Loucy (cell line): Measurements from ENCODE around the gene GLIPR1.

Source experiments
- H2AFZ ChIP-seq: fragments of 200-600 bp; sonication (generic); 2 replicates; pipeline ENCODE4 v1.6.0; 2016; ENCODE audit warnings: antibody characterized with exemption, mild to moderate bottlenecking, low read length, moderate library complexity
- H3F3A ChIP-seq: fragments of 200-600 bp; 2 replicates; pipeline ENCODE4 v1.6.0; 2016; ENCODE audit warnings: antibody characterized with exemption, low read depth, mild to moderate bottlenecking
- H3K27me3 ChIP-seq: fragments of 200-600 bp; sonication (generic); 2 replicates; pipeline ENCODE4 v1.6.1; 2014; ENCODE audit warnings: low read length, mild to moderate bottlenecking; ENCODE audit not compliant: insufficient read depth, poor library complexity, severe bottlenecking
- H3K36me3 ChIP-seq: fragments of 200-600 bp; sonication (generic); 2 replicates; pipeline ENCODE4 v1.6.1; 2016; ENCODE audit warnings: low read length; ENCODE audit not compliant: insufficient read depth
- H3K4me1 ChIP-seq: fragments of 200-600 bp; sonication (generic); 2 replicates; pipeline ENCODE4 v1.5.1; 2014; ENCODE audit warnings: low read length, mild to moderate bottlenecking; ENCODE audit not compliant: insufficient read depth, poor library complexity, severe bottlenecking
- H3K4me2 ChIP-seq: fragments of 200-600 bp; sonication (generic); 2 replicates; pipeline ENCODE4 v1.6.0; 2014; ENCODE audit warnings: antibody characterized with exemption, low read length, low read depth, mild to moderate bottlenecking; ENCODE audit not compliant: poor library complexity, severe bottlenecking
- H3K4me3 ChIP-seq: fragments of 200-600 bp; sonication (generic); 2 replicates; pipeline ENCODE4 v1.5.1; 2014; ENCODE audit warnings: low read length, mild to moderate bottlenecking, mixed read lengths; ENCODE audit not compliant: poor library complexity, severe bottlenecking
- H3K79me2 ChIP-seq: fragments of 200-600 bp; sonication (generic); 2 replicates; pipeline ENCODE4 v1.6.1; 2014; ENCODE audit warnings: low read length; ENCODE audit not compliant: insufficient read depth
- H3K9ac ChIP-seq: fragments of 200-600 bp; sonication (generic); 2 replicates; pipeline ENCODE4 v1.6.0; 2014; ENCODE audit warnings: mild to moderate bottlenecking, low read depth, low read length, moderate library complexity; ENCODE audit not compliant: poor library complexity, severe bottlenecking
- H3K9me2 ChIP-seq: fragments of 200-600 bp; sonication (generic); replicated peaks from 2 replicates; pipeline ENCODE4 v1.6.1; 2016; ENCODE audit warnings: low read depth, low read length, mixed read lengths
- H3K9me3 ChIP-seq: fragments of 200-600 bp; sonication (generic); 2 replicates; pipeline ENCODE4 v1.6.1; 2014; ENCODE audit warnings: mild to moderate bottlenecking, antibody characterized with exemption, low read length, low read depth; ENCODE audit not compliant: insufficient read depth
- H4K20me1 ChIP-seq: fragments of 200-600 bp; sonication (generic); 2 replicates; pipeline ENCODE4 v1.6.0; 2014; ENCODE audit warnings: antibody characterized with exemption, low read length, mild to moderate bottlenecking; ENCODE audit not compliant: insufficient read depth, poor library complexity, severe bottlenecking
- CTCF ChIP-seq: fragments of 200-600 bp; sonication (generic); conservative IDR thresholded peaks from 2 replicates; pipeline ENCODE4 v1.5.1; 2014; ENCODE audit warnings: mild to moderate bottlenecking, antibody characterized with exemption, low read length
- EZH2phosphoT487 ChIP-seq: fragments of 200-600 bp; IDR thresholded peaks from 2 replicates; pipeline ENCODE4 v1.6.1; 2018; ENCODE audit warnings: antibody characterized with exemption, mild to moderate bottlenecking, moderate library complexity, borderline replicate concordance

The GLIPR1 gene

GRCh38 chr12:75480469-75480949 lies at the start of gene GLIPR1:
Gene GLIPR1, plus strand, starts transcription at chr12:75480755. Its CDS starts 126 bp downstream, at chr12:75480881.
- Histone ChIP-seq H3K9me3 (no peaks in the 10 kb centered on the region), H3K79me2 (no peaks in the 10 kb centered on the region), H2AFZ (peak within 1 kb of the TSS; percentile 66), H3K4me2 (peak within 1 kb of the TSS; percentile 74), H3K4me3 (peak within 1 kb of the TSS; percentile 65), H3K4me1 (peaks cover 27% of the 10 kb centered on the region), H3K9me2 (no peaks in the 10 kb centered on the region), H3K36me3 (no peaks in the 10 kb centered on the region), H3K27me3 (no peaks in the 10 kb centered on the region), H3K9ac (peak within 1 kb of the TSS; percentile 20), H4K20me1 (no peaks in the 10 kb centered on the region), H3F3A (no peaks in the 10 kb centered on the region)
- no peak for TF ChIP-seq EZH2phosphoT487
- no peak for TF ChIP-seq CTCF

GRCh38 chr12:75432924-75433323 lies 47.6 kb upstream of the GLIPR1 start:
- Histone ChIP-seq H3K4me3 (no peak overlapping the region), H3K9ac (no peak overlapping the region), H3K27me3 (no peaks in the 10 kb centered on the region), H3K4me2 (no peak overlapping the region), H3K4me1 (no peaks in the 10 kb centered on the region), H3K36me3 (no peaks in the 10 kb centered on the region), H4K20me1 (no peaks in the 10 kb centered on the region), H3K9me2 (no peaks in the 10 kb centered on the region), H3F3A (no peaks in the 10 kb centered on the region), H2AFZ (no peak overlapping the region), H3K9me3 (peaks cover 8% of the 10 kb centered on the region; the same call in 1 of the 2 replicates), H3K79me2 (no peaks in the 10 kb centered on the region)
- no peak for TF ChIP-seq EZH2phosphoT487
- TF ChIP-seq CTCF: no peak

GRCh38 chr12:75437564-75437963 lies 43.0 kb upstream of the GLIPR1 start:
- peaks cover 4% of the 10 kb centered on the region; the same call in 1 of the 2 replicates for H3K9me3 ChIP-seq
- no peak overlapping the region for H3K9ac ChIP-seq
- no peaks in the 10 kb centered on the region for H3K4me1 ChIP-seq
- no peaks in the 10 kb centered on the region for H4K20me1 ChIP-seq
- no peaks in the 10 kb centered on the region for H3K9me2 ChIP-seq
- TF ChIP-seq CTCF: peak; percentile 55
- TF ChIP-seq EZH2phosphoT487: no peak
- H3K4me2 ChIP-seq: no peak overlapping the region
- H3K79me2 ChIP-seq: no peaks in the 10 kb centered on the region
- no peaks in the 10 kb centered on the region for H3K36me3 ChIP-seq
- H3K27me3 ChIP-seq: no peaks in the 10 kb centered on the region
- no peak overlapping the region for H3K4me3 ChIP-seq
- H2AFZ ChIP-seq: peak overlapping the region; percentile 0; the same call in 1 of the 2 replicates
- H3F3A ChIP-seq: no peaks in the 10 kb centered on the region
